HG02870 (cell line): Measurements from ENCODE around the gene RABIF.
A peak's percentile ranks its signal among the peaks of the same experiment; 100 is the strongest.
"Not testable (repeated sequence)": the region's sequence is repeated elsewhere in the genome, so short reads cannot be mapped to it uniquely, and the experiment has no call there.

ENCODE experiments used
- ATAC-seq: cut with Tn5 transposase; IDR thresholded peaks from one replicate; pipeline ENCODE4 v1.9.1; 2021; ENCODE audit warnings: mild to moderate bottlenecking, moderate library complexity; ENCODE audit not compliant: unreplicated experiment

The RABIF gene

DNA sequence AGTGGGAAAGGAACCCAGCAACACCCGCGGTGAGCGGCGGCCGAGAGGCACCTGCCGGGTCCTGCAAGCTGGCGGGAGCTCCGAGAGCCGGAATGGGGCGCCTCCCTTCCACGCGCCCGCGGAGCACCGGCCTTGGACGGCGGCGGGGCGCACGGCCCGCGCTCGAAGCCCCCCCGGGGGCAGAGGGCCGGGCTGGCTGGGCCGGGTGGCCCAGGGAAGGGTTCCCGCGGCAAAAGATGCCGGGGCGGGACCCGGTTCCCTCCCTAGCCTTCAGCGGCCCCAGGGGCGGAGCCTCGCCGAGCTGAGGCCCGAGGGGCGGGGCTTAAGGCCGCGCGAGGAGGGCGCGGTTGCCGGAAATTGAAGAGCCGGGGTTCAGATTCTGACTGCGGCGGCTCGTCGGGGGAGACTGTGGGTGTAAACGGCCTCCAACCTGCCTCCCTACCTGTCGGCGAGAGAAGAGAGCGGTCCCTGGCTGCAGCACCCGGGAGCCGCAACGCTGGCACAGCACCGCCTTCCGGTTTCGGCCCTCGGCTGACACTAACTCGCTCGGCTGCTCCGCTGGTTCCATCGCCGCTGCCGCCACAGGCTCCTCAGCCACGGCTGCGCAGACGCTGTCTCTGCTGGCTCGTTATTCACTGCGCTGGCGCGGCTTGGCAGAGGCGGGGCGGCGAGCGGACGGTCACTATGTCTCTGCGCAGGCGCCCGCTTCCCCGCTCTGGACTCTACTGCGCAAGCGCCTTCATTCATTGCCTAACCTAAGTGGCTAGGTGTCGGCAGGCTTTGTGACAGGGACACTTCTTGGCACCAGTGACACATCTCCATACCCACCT lies at the start of gene RABIF:
RABIF (minus strand) TSS at position 619 of the 830 bp plus-strand sequence; CDS start at position 568, 51 bp downstream.
- ATAC-seq, result peak; percentile 88

GRCh38 chr1:202938287-202938925 lies 49.5 kb upstream of the RABIF start:
- ATAC-seq, result no peak

GRCh38 chr1:202936409-202936808 lies 47.5 kb upstream of the RABIF start:
- ATAC-seq, result not testable (repeated sequence)

DNA sequence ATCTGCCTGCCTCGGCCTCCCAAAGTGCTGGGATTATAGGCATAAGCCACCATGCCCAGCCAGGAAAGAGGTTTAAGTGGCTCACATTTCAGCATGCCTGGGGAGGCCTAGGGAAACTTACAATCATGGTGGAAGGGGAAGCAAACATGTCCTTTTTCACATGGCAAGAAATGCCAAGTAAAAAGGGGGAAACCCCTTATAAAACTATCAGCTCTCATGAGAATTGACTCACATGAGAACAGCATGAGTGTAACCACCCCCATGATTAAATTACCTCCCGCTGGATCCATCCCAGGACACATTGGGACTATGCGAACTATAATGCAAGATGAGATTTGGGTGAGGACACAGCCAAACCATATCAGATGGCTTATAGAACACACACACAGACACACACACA lies 46.9 kb upstream of the RABIF start:
- ATAC-seq, result no peak

DNA sequence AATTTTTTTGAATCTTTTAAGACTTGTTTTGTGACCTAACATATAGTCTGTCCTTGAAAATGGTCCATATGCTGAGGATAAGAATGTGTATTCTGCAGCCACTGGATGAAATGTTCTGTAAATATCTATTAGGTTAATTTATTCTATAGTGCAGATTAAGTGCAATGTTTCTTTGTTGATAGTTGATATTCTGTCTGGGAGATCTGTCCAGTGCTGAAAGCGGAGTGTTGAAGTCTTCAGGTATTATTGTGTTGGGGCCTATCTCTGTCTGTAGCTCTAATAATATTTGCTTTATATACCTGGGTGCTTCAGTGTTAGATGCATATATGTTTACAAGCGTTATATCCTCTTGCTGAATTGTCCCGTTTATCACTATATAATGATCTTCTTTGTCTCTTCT lies 45.8 kb upstream of the RABIF start:
- ATAC-seq, result no peak

- no peak for ATAC-seq
Measured at GRCh38 chr1:202932476-202932875, 43.5 kb upstream of the RABIF start.

DNA sequence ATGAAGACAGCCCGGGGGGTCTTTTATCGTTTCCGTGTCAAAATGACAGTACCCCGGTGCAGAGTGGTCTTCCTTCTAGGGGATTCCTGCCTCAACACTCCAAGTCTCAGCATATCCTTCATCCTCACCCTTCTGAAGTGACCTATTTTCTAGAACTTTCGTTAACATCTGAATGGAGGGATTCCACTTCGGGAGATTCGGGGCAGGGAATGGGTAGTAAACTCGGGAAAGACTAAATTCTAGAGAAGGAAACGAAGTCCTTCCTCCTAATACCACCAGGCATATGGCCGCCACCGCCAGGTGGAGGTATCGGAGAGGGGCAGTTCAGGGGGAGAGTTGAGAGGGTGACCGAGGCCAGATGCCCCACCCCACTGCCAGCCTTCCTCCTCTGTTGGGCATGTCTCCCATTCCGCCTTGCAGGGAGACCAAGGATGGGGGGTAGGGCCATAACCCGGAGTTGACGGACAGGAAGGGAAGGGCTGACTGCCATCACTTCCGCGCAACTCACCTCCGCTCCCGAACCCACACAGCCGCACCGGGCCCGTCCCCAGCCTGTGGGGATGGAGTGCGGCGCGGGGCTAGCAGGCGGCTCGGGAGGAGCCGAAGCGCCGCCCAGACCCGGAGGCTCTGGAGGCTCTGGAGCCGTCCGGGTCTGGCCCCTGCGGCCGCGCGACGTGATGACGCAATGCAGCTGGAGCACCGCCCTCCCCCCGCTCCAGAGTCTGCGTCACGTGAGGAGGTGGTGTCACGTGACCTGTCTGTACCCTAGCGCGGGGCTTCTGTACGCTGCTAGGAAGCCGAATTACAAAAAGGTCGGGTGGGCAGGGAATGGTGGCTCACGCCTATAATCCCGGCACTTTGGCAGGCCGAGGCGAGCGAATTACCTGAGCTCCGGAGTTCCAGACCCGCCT lies 37.9 kb upstream of the RABIF start, which contains the start of gene KLHL12:
KLHL12 (minus strand) TSS at position 654 of the 911 bp plus-strand sequence. CDS start 2,072 bp downstream, outside the sequence.
- peak; percentile 89 for ATAC-seq

GRCh38 chr1:202923533-202923932 lies 34.6 kb upstream of the RABIF start:
- no peak for ATAC-seq

GRCh38 chr1:202919615-202920014 lies 30.7 kb upstream of the RABIF start:
- ATAC-seq, result no peak

DNA sequence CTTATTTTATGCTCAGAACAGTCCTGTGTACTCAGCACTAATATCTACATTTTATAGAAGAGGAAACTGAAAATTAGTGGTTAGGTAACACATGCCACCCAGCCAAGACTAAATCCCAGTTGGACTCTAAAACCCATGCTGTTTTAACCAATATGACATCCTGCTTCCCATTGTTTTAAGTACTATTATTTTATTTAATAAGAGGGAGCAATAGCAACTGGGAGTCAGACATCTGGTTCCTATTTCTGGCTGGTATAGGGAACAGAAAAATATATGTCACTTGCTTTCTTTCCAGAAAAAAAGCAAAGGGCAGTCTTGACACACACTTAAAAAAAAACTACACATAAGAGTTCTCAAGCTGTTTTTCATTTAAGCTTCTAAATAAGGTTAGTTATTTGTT lies 26.2 kb upstream of the RABIF start:
- ATAC-seq, result no peak

DNA sequence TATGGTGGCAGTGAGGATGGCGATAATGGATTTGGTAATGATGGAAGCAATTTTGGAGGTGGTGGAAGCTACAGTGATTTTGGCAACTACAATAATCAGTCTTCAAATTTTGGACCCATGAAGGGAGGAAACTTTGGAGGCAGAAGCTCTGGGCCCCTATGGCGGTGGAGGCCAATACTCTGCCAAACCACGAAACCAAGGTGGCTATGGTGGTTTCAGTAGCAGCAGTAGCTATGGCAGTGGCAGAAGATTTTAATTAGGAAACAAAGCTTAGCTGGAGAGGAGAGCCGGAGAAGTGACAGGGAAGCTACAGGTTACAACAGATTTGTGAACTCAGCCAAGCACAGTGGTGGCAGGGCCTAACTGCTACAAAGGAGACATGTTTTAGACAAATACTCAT lies 23.5 kb upstream of the RABIF start:
- ATAC-seq, result not testable (repeated sequence)

DNA sequence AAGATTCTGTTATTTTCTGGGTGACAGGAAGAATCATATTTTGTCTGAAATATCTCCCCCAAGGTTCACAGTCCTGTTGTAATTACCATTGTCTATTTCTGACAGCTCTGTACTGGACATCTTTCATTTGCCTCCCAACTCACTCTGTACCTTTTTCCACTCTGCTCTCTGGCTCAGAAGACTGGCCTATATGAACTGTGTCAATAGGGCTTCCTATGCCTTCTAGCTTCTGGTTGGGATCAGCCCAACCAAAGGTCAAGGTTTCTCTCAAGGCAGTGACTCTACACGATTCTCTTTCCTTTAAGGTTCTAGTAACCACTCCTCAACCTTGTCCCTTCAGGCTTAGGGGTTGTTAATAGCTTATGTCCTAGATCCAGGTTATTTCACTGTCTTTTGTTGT lies 20.5 kb upstream of the RABIF start:
- no peak for ATAC-seq

DNA sequence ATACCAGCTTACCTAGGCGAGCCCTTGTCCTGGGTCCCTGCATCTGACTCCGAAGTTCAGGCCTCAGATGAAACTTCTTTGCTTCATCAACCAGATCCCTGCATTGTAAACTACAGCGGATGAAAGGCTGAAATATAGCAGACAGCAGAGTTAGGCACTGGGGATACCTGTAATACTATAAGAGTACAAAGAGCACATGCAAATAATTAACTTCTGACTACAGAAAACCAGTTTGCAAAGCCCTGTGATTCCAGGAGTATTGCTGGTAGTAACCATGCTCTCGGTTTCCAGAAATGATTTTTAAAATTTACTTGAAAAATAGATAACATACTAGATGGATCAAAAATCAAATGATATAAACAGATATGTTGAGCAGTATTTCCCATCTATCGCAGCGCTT lies 20.0 kb upstream of the RABIF start:
- no peak for ATAC-seq

GRCh38 chr1:202905331-202905730 lies 16.4 kb upstream of the RABIF start:
- ATAC-seq, result no peak

GRCh38 chr1:202903808-202904207 lies 14.9 kb upstream of the RABIF start:
- not testable (repeated sequence) for ATAC-seq

DNA sequence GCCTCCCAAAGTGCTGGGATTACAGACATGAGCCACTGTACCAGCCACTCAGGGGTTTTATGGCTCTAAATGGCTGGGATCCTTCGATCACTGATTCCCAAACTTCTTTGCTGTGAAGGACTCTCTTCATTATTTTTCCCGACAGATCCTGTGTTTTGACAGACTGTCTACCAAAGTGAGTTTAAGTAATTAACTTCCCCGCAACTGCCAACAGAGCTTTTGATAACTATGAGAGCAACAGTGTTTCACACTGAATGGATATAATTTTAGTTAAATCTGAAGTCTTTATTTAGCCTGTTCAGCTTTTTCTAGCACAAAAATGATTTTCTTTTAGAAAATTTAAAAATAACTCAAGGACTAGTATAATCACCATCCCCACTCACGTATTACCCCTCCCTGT lies 12.6 kb upstream of the RABIF start:
- no peak for ATAC-seq

GRCh38 chr1:202892501-202892900 lies 3.6 kb upstream of the RABIF start:
- no peak for ATAC-seq

DNA sequence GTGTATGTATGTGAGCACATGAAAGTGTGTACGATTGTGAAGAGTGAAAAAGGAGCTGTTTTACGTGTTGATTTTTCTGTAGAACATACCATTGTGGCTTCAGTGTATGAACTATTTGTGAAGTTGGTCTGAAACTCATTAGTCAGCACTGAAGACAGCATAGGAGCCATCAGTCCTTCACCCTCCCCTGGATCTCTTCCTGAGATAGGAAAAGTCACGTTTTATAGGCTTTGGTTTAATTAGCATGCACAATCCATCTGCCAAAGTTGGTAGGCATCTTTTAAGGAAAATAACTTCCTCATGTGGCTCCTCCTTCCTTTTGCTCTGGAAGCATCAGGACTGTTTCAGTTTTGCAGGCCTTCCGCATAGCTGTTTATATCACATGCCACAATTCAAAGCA lies 1.4 kb upstream of the RABIF start:
- ATAC-seq, result no peak

GRCh38 chr1:202888221-202888530 lies 773 bp downstream of the RABIF start:
- no peak for ATAC-seq

DNA sequence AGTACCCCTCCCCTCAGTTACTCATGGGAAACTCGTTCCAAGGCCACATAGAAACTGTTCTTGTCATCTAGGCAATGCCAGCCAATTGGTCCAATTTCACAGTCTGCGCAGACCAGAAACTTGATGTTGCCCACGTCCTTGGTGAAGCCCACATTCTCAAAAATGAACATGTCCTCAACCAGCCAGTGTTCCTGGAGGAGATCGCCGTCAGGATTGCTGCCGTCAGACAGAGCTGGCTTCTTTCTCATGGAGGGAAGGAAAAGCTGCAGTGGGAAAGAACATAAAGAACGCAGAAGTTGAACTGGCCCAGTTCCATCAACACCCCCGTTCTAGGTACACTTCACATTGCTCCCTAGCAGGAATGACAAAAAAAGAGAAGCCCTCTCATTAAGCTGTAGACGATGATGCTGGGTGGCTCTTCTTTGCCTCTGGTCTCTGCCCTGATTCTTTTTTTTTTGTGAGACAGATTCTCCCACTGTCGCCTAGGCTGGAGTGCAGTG lies 7.9 kb downstream of the RABIF start:
- no peak for ATAC-seq

- no peak for ATAC-seq
Measured at GRCh38 chr1:202880062-202880461, 8.9 kb downstream of the RABIF start.
